ENCODE measurements around the gene TARDBP.
"Not testable (repeated sequence)": the region's sequence is repeated elsewhere in the genome, so short reads cannot be mapped to it uniquely, and the experiment has no call there.

Gene TARDBP

DNA sequence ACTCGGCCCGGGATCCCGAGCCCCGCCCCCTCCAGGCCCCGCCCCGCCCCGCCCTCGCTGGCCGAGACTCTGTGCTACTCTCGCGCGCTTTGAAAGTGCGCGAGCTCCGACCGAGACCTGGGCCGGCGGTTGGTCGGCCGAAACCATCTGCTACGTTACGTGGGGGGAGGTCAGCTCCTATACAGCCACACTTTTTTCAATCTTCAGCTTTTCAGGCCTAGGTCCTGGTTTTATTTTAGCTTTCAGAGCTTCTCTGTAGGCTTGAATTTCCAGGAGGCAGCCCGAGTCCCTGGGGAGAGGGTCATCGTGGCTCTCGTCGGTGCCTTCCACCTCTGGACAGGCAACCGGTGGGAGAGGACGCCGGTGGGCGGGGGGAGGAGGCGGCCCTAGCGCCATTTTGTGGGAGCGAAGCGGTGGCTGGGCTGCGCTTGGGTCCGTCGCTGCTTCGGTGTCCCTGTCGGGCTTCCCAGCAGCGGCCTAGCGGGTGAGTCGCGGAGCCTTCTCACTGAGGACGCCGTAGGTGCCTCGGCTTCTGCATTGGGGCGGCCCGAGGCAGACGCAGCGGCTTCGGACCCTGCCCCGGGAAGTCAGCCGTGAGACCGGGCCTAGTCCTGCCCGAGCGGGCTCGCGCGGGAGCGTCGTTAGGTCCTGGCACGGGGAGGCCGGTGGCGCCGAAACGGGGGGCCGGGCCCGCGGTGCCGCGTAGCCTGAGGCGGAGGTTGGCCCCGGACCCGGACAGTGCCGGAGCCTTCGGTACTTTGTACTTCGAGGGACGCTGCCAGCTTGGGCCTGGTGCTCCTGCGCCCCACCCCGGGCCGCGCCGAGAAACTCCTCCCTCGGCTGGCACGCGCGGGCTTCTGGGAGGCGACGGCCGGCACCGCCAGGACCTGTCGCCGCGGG lies at the start of gene TARDBP:
Gene TARDBP, plus strand, starts transcription at position 395 of the 900 bp plus-strand sequence. CDS start 1,074 bp downstream, outside the sequence.
- DNase-seq: peak; percentile 82

DNA sequence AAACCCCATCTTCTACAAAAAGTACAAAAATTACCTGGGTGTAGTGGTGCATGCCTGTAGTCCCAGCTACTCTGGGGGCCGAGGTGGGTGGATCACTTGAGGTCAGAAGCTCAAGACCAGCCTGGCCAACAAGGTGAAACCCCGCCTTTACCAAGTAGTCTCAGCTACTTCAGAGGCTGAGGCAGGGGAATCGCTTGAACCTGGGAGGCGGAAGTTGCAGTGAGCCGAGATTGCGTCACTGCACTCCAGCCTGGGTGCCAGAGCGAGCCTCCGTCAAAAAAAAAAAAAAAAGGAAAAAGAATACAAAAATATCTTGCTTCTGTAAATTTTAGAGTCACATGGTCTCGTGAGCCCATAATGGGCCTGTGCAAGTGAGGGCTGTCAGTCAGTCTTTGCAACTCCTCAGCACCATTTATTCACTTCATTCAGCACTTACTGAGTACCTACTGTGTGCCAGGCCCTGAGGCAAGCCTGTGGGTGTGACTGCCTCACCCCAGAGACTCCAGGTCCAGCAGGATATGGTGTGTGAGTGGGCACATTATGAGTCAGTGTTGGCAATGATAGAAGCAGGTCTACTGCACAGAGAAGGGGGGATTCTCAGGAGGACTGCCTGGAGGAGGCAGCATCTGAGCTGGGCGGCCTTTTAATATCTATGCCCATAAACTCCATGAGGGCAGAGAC lies 46.8 kb upstream of the TARDBP start:
- DNase-seq: no peak

DNA sequence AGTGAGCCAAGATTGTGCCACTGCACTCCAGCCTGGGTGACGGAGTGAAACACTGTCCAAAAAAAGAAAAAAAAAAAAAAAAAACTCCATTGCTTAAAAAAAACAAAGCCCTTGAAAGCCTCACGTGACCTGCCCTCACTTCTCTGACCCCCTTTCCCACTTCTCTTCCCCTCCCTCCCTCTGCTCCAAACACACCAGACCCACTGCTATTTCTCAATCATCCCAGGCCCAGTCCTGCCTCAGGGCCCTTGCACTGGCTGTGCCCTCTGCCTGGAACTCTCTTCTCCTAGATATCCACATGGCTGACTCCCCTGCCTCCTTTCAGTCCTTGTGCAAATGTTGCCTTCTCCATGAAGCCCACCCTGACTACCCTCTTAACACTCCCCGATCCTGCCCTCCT lies 45.4 kb upstream of the TARDBP start:
- DNase-seq: no peak

DNA sequence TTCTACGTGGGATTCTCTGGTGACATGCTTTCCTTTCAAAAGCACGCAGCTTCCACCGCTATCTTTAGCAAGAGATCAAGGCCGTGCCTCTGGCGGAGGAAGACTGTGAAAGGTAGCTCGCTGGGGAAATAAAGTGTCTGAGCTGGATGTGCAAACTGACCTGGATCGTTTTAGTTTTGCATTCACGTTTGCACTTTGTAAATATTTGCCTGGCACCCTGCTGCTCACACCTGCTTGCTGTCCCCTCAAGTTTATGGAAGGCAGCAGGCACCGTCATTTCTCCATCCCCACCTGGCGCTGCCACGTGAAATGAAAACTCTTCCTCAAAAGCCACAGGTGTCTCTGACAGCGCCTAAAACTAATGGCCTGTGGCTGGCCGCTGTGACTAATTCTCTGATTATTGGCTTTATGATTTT lies 44.0 kb upstream of the TARDBP start:
- DNase-seq: peak; percentile 78

DNA sequence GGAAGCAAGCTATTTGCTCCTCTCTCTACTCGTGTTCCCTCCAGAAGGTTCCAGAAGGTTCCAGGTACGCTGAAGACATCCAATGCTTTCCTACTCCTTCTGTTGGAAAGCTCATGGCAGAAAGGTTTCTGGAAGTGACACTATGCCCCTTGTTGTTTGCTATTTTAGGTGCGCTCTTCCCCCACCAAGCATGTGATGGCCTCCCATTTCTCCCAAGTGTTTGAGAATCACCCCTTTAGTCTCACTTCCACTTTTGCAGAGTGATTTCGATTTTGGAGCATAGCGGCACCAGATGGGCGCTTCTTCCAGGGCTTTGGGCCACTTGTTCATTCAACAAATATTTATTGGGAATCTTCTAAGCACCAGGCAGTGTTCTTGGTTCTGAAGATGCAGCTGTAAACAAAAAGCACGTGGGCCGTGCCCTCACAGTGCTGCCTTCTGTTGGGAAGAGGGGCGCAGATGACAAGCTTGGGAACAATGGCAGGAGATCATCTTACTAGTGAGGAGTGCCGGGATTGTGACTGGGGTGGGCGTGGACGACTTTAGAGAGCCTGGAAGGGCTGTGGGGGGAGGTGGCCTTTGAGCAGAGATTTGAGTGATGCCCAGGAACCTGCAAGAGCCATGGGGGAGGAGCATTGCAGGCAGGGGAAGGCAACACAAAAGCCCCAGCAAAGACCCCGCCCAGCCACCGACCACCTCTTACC lies 43.0 kb upstream of the TARDBP start:
- no peak for DNase-seq

DNA sequence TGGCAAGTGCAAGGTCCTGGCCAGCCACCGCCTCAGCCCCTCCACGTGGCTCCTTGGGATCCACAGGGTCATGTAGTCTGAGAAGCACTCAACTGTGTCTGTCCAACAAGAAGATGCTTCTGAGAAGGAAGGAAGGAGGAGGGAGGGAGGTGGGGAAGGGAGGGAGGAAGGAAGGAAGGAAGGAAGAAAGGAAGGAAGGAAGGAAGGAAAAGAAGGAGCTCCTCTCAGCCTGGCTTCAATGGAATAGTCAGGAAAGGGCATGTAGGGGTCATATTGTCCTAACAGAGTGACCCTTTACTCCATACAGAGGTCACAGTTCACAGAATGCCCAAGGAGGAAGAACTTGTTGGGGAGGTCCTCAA lies 42.5 kb upstream of the TARDBP start:
- DNase-seq: no peak

DNA sequence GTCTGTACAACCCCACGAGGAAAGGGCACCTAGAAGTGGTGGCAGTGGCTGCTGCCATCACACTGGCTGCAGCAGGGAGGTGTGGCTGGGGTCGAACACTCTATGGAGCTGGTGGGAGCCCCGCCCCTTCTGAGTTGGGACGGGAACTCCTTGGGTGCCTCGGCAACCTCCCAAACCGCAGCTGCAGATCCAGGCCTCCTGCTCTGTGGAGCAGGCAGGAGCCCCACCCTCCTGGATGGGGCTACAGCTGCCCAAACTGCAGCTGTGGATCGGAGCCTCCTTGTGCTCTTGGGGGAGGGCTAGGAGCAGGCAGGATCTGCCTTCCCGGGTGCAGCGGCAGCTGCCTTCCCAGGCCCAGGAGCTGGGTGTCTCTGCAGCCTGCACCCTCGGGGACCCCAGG lies 38.9 kb upstream of the TARDBP start:
- DNase-seq: no peak

DNA sequence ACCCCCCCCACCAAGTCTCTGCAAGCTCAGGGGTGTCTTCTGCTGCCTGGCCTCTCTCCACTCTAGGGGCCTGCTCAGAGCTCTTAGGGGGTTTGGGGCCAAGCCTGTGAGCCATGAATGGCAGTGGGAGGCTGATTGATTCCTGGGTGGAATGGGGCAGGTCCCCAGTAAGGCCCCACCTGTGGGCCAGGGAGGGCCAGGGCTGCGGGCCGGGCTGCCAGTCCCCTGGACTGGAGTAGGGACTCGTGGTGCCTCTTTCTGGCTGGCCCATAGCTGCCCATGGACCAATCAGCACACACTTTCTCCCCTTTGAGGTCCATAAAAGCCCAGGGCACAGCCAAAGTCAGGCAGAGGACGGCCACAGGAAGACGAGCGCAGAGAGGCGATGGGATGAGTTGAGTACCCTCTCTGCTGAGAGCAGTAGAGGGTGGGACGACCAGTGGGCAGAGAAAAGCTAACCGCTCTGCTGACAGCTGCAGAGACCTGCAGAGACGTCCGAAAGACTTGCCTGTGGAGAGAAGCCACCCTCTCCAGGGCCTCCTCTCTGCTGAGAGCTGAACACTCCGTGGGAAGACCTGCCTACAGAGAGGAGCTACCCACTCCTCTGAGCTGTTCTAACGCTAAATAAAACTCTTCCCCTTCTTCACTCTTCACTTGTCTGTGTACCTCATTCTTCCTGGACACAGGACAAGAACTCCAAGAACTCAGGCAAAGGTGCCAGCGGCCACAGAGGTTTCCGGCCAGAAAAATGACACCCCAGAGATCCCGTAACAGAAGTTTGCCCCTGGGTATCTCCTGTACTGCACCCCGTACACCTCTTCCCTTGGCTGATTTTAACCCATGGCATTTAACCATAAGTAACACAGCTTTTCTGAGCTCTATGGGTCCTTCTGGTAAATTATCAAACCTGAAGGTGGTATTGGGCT lies 38.2 kb upstream of the TARDBP start:
- DNase-seq: no peak

DNA sequence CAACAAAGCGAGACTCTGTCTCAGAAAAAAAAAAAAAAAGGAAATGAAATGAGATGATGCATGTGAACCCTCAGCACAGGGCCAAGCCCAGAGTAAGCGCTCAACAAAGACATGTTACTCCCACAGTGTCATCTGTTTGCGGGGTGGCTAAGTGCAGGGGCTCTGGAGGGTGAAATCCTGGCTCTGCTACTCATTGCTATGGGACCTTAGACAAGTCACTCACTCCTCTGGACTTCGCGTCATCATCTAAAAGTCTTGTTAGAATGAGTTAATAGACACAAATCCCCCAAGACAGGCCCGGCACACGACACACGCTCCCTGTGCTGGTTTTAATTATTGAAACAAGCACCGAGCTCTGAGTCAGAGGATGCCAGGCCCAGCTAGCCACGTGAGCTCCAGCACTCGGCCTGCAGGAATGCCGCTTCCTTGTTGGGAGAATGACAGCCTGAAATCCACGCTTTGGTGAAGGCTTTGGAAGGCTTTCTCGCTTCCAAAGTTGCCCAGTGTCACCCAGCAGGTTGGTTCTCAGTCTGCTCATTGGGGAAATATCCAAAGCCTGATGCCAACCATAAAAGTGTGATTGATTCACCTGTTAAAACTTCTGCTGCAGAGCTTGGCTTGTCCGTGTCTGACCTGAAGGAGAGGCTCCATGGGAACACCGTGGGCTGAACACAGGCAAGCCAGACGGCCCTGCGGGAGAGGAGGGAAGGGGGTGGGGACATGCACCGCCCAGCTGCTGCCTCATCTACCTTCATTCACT lies 36.7 kb upstream of the TARDBP start:
- no peak for DNase-seq

DNA sequence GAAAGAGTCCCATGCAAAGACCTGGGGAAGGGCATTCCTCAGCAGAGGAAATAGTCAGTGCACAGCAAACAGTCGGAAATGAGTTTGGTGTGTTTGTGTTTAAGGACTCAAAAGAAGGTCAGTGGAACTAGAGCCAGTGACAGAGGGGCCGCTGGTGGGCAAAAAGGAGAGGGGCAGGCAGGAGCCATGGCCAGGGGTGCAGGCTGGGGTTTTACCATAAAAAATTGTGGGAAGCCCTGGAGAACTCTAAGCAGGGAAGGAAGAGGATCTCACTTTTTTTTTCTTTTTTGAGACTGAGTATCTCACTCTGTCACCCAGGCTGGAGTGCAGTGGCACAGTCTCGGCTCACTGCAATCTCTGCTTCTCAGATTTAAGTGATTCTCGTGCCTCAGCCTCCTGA lies 33.7 kb upstream of the TARDBP start:
- no peak for DNase-seq

DNA sequence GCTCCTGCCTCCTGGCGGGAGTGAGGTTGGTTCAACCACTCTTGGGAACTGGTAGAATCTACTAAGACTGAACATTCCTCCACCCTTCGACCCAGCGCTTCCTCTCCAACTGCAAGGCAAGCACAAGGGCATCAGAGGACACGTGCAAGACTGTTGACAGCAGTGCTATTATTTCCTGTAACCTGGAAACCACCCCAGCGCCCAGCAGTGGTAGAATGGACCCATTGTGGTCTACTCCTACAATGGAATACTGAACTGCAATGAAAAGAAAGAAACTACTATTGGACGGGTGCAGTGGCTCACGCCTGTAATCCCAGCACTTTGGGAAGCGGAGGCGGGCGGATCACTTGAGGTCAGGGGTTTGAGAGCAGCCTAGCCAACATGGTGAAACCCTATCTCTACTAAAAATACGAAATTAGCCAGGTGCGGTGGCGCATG lies 33.0 kb upstream of the TARDBP start:
- DNase-seq: no peak

DNA sequence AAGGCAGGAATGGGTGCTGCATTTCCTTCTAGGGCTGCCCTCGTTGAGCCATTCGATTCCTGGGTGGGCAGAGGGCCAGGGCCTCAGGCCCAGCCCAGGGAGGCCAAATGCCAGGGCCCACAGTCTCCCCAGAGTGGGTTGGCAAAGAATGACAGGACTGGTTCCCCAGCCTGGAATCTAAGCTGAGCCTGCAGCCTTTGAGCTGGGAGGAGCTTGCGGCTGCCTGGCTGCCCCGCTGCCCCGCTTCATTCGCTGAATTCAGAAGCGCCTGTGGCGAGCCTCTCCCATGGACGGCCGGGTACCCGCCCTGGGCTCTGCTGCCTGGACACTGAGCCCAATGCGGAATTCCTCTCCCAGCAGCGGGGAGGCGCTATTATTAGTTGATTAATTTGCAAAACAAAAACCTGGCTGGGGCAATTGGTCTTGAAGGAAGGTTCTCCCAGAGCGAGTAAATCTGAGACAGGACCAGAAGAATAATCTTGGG lies 32.3 kb upstream of the TARDBP start:
- no peak for DNase-seq

DNA sequence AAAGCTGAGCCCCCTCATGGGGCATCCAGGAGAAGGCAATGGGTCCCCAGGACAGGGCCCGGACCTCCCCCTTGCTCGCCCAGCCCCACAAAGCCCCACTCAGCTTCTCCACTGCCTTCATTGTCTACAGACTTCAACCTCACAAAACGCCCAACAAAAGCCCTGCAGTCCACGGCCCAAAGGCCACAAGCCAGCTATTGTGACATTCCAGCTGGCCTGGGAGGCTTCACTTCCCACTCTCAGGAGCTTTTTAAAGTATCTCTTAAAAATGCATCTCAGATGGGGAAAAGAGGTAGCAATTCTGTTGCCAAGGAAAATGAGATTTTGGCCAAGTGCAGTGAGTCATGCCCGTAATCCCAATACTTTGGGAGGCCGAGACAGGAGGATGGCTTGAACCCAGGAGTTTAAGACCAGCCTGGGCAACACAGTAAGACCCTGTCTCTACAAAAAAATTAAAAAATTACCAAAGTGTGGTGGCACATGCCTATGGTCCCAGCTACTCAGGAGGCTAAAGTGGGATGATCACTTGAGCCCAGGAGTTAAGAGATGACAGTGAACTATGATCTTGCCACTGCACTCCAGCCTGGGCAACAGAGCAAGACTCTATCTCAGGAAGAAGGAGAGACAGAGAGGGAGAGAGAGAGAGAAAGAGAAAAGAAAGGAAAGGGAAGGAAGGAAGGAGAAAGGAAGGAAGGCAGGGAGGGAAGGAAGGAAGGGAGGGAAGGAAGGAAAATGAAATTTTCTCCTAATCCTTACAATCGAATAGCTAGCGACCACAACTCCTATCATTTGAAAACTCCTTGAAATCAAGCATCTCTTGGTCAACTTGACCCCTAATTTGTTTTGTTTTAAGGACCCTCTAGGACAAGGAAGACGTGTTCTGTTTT lies 31.4 kb upstream of the TARDBP start:
- DNase-seq: no peak

DNA sequence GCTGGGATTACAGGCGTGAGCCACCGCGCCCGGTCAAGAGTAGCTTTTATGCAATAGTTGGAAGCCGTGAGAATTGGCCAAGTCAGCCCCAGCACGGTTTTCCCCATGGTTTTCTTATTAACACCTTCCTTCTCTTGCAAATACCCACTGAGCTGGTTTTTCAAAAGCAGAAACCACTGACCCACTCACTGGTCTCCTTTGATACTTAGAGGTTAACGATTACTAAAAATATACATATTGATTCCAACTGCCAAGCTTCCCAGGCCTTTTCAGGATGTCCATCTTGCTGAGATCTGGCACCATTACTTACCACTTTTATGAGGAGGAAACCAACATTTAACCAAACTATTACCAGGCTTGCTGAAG lies 25.9 kb upstream of the TARDBP start:
- DNase-seq: no peak

DNA sequence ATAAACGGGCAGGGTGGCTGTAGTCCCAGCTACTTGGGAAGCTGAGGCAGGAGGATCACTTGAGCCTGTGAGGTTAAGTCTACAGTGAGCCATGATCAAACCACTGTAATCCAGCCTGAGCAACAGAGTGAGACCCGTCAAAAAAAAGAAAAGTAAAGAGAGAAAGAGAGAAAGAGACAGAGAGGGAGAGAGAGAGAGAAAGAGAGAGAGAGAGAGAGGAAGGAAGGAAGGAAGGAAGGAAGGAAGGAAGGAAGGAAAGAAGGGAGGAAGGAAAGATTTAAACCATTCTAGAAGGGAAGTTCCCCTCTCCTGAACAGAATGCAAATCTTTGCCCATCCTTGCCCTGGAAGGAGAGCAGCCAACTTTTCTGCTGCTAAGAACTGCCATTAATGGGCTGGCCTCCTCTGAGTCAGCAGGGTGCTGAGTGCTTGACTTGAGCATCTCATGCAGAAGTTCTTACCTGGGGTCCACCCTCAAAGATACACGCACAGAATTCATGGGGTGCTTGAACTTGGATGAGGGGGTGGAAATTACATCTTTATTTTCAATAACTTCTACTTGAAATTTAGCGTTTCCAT lies 24.5 kb upstream of the TARDBP start:
- no peak for DNase-seq

DNA sequence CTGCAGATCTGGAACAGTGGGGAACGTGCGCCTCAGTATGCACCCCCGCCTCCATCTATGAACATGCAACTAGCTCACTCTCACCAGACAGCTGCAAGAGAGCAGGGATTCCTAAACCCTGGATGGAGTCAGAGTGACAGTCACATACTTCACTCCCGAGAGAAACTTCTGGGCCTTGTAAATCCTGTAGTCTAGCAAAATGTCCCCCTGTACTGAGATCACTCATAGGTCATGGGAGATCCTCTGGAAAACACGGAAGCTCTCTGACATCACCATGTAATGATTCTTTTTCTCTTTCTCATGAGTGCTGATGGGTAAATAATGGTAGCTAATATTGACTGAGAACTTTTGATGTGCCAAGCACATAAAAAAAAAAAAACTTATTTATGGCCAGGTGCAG lies 23.4 kb upstream of the TARDBP start:
- no peak for DNase-seq

DNA sequence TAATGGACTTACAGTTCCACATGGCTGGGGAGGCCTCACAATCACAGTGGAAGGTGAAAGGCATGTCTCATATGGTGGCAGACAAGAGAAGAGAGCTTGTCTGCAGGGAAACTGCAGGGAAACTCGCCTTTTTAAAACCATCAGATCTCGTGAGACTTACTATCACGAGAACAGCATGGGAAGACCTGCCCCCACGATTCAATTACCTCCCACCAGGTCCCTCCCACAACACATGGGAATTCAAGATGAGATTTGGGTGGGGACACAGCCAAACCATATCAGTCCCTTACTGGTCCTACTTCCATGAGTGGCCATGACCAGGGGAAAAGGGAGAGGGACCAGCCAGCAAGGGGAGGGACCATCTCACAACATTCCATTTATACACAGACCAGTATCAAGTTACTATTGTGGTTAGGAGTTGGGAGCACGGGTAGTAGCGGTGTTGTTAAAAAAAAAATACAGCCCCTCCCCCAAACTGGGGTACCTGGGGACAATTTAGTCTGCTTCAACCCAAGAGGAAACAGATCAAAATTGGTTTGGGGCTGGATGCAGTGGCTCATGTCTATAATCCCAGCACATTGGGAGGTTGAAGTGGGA lies 22.4 kb upstream of the TARDBP start:
- DNase-seq: not testable (repeated sequence)

DNA sequence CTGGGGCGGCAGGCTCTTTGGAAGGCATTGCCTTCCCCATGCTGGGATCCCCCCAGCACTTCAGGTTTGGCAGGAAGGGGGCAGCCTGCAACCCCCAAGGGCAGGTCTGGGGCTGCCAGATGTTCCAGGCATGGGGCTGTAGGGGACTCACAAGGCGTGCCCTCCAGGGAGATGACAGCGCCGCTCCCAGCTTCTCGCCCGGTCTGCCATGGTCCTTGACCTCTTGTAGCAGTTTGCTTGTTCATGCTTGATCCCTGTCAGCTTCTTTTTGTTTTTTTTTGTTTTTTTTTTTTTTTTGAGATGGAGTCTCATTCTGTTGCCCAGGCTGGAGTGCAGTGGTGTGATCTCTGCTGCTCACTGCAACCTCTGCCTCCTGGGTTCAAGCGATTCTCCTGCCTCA lies 21.6 kb upstream of the TARDBP start:
- no peak for DNase-seq

DNA sequence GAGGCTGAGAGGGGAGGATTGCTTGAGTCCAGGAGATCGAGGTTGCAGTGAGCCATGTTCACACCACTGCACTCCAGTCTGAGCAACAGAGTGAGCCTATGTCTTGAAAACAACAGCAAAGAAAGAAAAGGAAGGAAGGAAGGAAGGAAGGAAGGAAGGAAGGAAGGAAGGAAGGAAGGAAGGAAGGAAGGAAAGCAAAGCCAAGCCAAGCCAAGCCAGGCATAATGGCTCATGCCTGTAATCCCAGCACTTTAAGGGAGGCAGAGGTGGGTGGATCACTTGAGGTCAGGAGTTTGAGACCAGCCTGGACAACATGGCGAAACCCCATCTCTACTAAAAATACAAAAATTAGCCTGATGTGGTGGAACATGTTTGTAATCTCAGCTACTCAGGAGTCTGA lies 20.4 kb upstream of the TARDBP start:
- not testable (repeated sequence) for DNase-seq

DNA sequence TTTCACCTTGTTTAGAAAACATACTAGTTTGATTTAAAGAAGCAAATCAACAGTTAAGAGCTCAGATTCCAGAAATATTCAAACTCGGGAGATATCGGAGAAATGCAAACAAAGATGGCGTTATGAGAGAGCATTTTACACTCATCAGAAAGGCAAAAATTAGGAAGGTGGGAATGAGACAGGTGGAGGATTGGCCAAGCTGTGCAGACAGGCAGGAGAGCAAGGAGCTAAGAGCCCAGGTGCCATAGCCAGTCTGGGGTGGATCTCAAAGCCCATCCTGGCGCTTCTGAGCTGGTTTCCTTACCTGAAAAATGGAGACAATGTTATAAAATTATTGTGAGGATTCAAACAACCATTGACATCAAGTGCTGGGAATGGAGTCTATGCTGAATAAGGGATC lies 19.6 kb upstream of the TARDBP start:
- no peak for DNase-seq
